Effector memory CD8-positive, alpha-beta T cell (primary cell): ENCODE data around the gene SCLY.

ENCODE experiments used
- ATAC-seq: fragments of 150-1000 bp; cut with Tn5 transposase; replicated peaks from 2 replicates; pipeline ENCODE4 v1.10.0; 2021; ENCODE audit warnings: mild to moderate bottlenecking, moderate library complexity
- DNase-seq, 3 experiments: peaks; one replicate each; pipeline ENCODE4 v3.0.0; 2021
- H3K27ac Mint-ChIP-seq, 2 donors: one replicate each; pipeline ENCODE4 v1.8.0; 2022; ENCODE audit warnings: mild to moderate bottlenecking in 2 of 2, mixed read lengths in 2 of 2, moderate library complexity in 2 of 2
- H3K27me3 Mint-ChIP-seq, 2 donors: one replicate each; pipeline ENCODE4 v1.8.0; 2022; ENCODE audit warnings: mixed read lengths in 2 of 2
- H3K36me3 Mint-ChIP-seq: one replicate; pipeline ENCODE4 v1.8.0; 2022; ENCODE audit warnings: mild to moderate bottlenecking, moderate library complexity, mixed read lengths; ENCODE audit not compliant: insufficient read depth
- H3K4me1 Mint-ChIP-seq, 2 donors: one replicate each; pipeline ENCODE4 v1.8.0; 2022; ENCODE audit warnings: low read depth in 2 of 2, mixed read lengths in 2 of 2
- H3K4me3 Mint-ChIP-seq, 2 donors: one replicate each; pipeline ENCODE4 v1.8.0; 2022; ENCODE audit warnings: mild to moderate bottlenecking in 2 of 2, mixed read lengths in 2 of 2, moderate library complexity in 2 of 2
- H3K9me3 Mint-ChIP-seq, 2 donors: one replicate each; pipeline ENCODE4 v1.8.0; 2022; ENCODE audit warnings: mixed read lengths in 2 of 2
- total RNA-seq, 9 experiments: gene quantifications; one replicate each; lab custom pipeline; 2026; lab: John Stamatoyannopoulos, UW

The SCLY gene
- total RNA-seq = 1.3 to 15.9 (median 5.9) reads per million in 9 experiments

DNA sequence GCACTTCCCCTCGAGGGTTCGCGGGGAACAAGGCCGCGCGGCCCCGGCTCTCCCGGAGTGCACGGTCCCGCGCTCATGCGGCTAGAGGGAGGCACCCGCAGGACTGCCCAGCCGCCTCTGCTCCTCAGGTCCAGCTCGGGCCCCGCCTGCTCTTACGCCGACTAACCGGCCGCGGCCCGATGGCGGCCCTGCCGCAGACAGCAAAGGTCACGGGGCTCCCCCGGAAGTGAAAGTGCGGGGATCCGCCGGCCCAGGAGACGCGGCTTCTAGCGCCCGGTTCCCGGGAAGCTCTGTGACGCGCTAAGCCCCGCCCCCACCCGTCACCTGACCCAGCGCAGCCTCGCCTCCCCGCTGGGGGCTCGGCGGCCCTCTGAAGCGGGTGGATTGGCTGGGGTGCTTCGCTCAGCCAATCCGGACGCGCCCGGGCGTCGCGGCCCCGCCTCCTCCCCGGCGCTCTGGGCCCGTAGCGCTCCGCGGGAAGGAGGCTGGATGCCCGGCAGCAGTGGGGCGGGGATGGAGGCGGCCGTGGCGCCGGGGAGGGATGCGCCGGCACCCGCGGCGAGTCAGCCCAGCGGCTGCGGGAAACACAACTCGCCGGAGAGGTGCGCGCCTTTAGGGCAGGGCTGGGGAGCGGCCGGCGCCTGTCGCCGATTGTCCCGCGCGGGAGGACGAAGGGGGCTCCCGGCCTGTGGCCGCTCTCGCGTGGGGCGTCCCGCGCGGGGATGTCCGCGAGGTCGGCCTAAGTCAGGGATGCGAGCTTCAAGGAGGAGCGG lies at the start of gene SCLY:
Gene SCLY (plus strand): TSS at position 460 of the 773 bp plus-strand sequence. CDS start 54 bp downstream, at position 514.
- peak within 1 kb of the TSS; percentile 93 to 96 for H3K27ac Mint-ChIP-seq

DNA sequence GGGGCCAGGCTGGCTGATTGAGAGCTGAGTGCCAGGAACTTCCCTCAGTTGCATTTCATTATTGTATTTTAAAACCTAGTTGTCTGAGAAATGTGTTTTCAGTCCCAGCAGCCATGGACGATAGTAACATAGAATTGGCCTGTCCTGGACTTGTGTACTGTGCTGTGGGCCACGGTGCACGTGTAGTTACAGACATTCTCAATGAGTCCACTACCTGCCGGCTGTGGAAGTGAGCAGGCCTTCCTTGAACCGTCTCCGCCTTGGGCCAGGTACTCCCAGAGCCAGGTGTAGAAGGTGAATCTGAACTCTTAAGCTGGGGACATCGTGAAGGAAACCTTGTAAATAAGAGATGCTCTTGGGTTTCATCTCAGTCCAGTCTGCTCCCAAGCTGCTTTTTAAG lies 47.0 kb upstream of the SCLY start:
- H3K36me3 Mint-ChIP-seq = peaks cover 17% of the 10 kb centered on the region
- no peak overlapping the region for H3K4me3 Mint-ChIP-seq
- no peaks in the 10 kb centered on the region for H3K27me3 Mint-ChIP-seq
- ATAC-seq = no peak
- no peaks in the 10 kb centered on the region for H3K9me3 Mint-ChIP-seq
- DNase-seq = no peak
- peaks cover 19 to 21% of the 10 kb centered on the region in 2 donors for H3K4me1 Mint-ChIP-seq
- peak overlapping the region in 1 of 2 donors; percentile 77 for H3K27ac Mint-ChIP-seq

More for the DNA sequence above, at the start of gene SCLY:
- peaks cover 22 to 27% of the 10 kb centered on the region in 2 donors for H3K4me1 Mint-ChIP-seq
- peaks cover 11 to 19% of the 10 kb centered on the region in 2 donors for H3K27me3 Mint-ChIP-seq
- no peaks in the 10 kb centered on the region for H3K9me3 Mint-ChIP-seq
- peak; percentile 86 to 91 (median 87) for DNase-seq
- peak; percentile 95 for ATAC-seq
- peaks cover under 1% of the 10 kb centered on the region for H3K36me3 Mint-ChIP-seq
- peak within 1 kb of the TSS; percentile 81 to 95 for H3K4me3 Mint-ChIP-seq

GRCh38 chr2:238015705-238016104 lies 45.1 kb upstream of the SCLY start:
- Mint-ChIP-seq H3K36me3 (peaks cover 24% of the 10 kb centered on the region), H3K9me3 (no peaks in the 10 kb centered on the region), H3K4me1 (peaks cover 9 to 17% of the 10 kb centered on the region in 2 donors), H3K27ac (peak overlapping the region in 1 of 2 donors; percentile 41), H3K27me3 (no peaks in the 10 kb centered on the region), H3K4me3 (no peak overlapping the region)
- DNase-seq = no peak
- no peak for ATAC-seq

DNA sequence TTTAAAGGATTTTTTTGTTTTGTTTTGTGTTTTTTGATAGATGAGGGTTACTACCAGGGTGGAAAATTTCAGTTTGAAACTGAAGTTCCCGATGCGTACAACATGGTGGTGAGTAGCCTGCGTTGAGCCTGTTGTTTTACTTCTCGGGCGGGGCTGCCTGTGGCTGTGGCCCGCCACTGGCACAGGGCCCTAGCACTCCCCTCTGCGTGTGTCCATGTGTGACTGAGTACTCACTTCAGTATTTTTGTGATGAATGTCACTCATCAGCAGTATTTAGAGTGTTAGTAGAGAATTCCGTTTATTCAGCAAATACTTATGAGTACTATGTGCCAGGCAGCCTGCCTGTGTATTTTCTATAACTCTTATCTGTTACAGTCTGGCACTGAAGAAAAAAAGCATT lies 44.3 kb upstream of the SCLY start:
- peaks cover 24% of the 10 kb centered on the region for H3K36me3 Mint-ChIP-seq

DNA sequence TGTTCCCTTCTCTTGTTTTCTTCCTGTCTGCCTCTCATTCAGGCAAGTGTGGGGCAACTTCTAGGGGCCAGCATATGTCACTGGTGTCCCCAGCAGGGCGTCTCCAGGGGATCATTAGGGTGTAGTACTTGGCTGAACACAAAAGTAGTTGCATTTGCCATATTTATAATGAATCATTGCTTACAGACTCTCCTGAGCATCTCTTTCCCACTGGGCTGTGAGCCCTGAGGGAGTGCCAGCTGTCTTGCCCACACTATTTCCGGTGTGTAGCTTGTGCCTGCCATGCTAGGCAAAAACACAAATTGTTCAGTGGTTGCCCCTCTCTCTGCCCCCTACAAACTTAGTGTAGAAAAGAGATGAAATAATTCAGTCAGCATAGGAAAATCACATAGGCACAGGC lies 40.8 kb upstream of the SCLY start:
- no peak overlapping the region for H3K27ac Mint-ChIP-seq
- peaks cover 1 to 13% of the 10 kb centered on the region in 2 donors for H3K4me1 Mint-ChIP-seq
- no peak for DNase-seq

More for the DNA sequence above, 44.3 kb upstream of the SCLY start:
- peaks cover 4 to 9% of the 10 kb centered on the region in 2 donors for H3K4me1 Mint-ChIP-seq
- ATAC-seq (no peak), DNase-seq (no peak)
- no peaks in the 10 kb centered on the region for H3K27me3 Mint-ChIP-seq
- H3K9me3 Mint-ChIP-seq = no peaks in the 10 kb centered on the region
- no peak overlapping the region for H3K4me3 Mint-ChIP-seq
- H3K27ac Mint-ChIP-seq = no peak overlapping the region

GRCh38 chr2:238020816-238021215 lies 40.0 kb upstream of the SCLY start:
- Mint-ChIP-seq H3K27me3 (no peaks in the 10 kb centered on the region), H3K36me3 (peaks cover 20% of the 10 kb centered on the region), H3K4me3 (no peak overlapping the region), H3K4me1 (peaks cover 1 to 13% of the 10 kb centered on the region in 2 donors), H3K9me3 (no peaks in the 10 kb centered on the region), H3K27ac (no peak overlapping the region)
- ATAC-seq (no peak), DNase-seq (no peak)

More for the DNA sequence above, 40.8 kb upstream of the SCLY start:
- ATAC-seq = no peak
- Mint-ChIP-seq H3K9me3 (no peaks in the 10 kb centered on the region), H3K36me3 (peaks cover 20% of the 10 kb centered on the region), H3K27me3 (no peaks in the 10 kb centered on the region), H3K4me3 (no peak overlapping the region)

DNA sequence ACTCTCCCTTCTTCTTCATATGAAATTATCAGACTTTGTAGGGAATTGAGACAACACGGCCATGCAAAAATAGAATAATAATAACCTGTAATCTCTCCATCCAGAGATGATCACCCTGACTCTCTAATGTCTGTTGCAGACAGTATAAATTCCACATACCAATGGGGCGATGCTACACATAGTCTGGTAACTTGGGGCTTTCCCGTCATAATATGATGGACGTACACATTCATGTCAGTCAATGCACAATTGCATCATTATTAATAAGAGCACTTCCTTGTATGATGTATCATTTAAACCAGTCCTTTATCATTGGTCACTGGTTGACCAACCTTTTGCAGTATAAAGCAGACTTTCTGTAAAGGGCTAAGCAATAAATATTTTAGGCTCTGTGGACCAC lies 39.5 kb upstream of the SCLY start:
- Mint-ChIP-seq H3K36me3 (peaks cover 20% of the 10 kb centered on the region), H3K9me3 (no peaks in the 10 kb centered on the region), H3K4me1 (peaks cover 1 to 13% of the 10 kb centered on the region in 2 donors), H3K27me3 (no peaks in the 10 kb centered on the region), H3K4me3 (no peak overlapping the region), H3K27ac (peak overlapping the region in 1 of 2 donors; percentile 41)
- no peak for ATAC-seq
- DNase-seq = no peak

GRCh38 chr2:238022594-238023157 lies 38.1 kb upstream of the SCLY start:
- ATAC-seq = no peak
- Mint-ChIP-seq H3K4me1 (peaks cover 4 to 13% of the 10 kb centered on the region in 2 donors), H3K27me3 (no peaks in the 10 kb centered on the region), H3K4me3 (no peak overlapping the region), H3K9me3 (no peaks in the 10 kb centered on the region), H3K27ac (peak overlapping the region in 1 of 2 donors; percentile 41), H3K36me3 (peaks cover 20% of the 10 kb centered on the region)
- DNase-seq = no peak

DNA sequence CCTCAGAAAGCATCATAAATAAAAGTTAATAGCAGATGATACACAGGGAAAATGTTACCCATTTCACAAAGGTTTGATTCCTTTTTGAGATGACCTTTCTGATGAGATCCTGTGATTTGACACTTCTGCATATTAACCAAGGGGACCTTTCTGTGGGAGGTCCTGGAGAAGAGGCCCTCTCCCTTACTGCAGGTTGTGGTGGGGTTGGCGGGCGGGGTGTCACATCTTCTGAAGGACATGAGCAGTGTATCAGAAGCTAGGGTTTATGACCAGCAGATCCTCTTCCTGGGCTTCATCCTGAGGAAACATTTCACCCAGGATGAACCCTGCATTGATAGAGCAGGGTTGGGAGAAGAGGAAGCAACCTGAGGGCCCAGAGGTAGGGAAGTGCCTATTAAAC lies 37.2 kb upstream of the SCLY start:
- Mint-ChIP-seq H3K4me3 (no peak overlapping the region), H3K27ac (no peak overlapping the region), H3K4me1 (peaks cover 4 to 13% of the 10 kb centered on the region in 2 donors), H3K36me3 (peaks cover 15% of the 10 kb centered on the region), H3K27me3 (no peaks in the 10 kb centered on the region), H3K9me3 (no peaks in the 10 kb centered on the region)
- DNase-seq (no peak), ATAC-seq (no peak)

DNA sequence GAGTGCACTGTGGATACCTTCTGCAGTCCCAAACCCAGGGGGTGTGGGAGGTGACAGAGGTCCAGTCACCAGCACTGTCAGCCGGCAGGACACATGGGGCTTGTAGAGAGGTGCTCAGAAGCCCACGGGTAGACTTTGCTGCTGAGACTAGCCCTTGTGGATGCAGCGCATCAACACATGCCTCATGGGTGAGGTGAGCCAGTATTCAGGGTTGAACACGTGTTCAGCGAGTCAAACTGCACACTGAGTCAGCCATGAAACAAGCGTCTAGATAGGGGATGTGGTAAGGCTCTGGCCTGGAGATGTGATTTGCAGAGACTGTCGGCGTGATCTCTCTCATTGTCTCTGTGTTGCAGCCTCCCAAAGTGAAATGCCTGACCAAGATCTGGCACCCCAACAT lies 35.8 kb upstream of the SCLY start:
- no peaks in the 10 kb centered on the region for H3K9me3 Mint-ChIP-seq
- no peak overlapping the region for H3K4me3 Mint-ChIP-seq
- peaks cover 3 to 9% of the 10 kb centered on the region in 2 donors for H3K4me1 Mint-ChIP-seq
- H3K27ac Mint-ChIP-seq = peak overlapping the region; percentile 55 to 65
- no peaks in the 10 kb centered on the region for H3K27me3 Mint-ChIP-seq
- peaks cover 10% of the 10 kb centered on the region for H3K36me3 Mint-ChIP-seq
- DNase-seq (no peak), ATAC-seq (peak; percentile 62)

DNA sequence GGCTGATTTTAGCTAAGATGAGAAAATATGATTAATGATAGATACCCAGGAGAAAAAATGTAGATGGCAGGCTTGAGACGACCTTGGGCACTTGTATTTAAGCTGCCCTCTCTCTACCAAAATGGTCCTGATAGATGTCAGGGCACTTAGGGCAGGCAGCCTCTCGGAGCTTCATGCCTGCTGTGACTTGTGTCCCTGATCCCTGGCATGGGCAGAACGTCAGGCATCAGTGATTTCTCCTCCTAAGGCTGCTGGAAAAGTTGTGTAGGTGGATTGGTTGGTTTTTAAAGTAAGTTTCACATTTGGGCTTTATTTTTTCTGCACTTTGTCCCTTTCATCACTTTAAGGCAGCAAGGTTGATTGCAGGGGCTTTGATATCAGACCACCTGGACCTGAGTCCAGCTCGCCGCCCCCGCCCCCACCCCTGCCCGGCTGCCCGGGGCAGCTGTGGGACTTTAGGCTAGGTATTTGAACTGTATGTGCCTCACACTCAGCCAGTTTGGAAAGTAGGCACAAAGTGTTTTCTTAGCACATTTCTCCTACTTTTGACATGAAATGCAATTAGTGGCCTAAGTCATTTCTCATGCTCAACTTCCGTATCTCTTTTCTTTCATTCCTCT lies 35.0 kb upstream of the SCLY start:
- Mint-ChIP-seq H3K4me1 (peaks cover 3 to 12% of the 10 kb centered on the region in 2 donors), H3K4me3 (no peak overlapping the region), H3K9me3 (no peaks in the 10 kb centered on the region), H3K27ac (peak overlapping the region in 1 of 2 donors; percentile 33), H3K36me3 (peaks cover 19% of the 10 kb centered on the region), H3K27me3 (no peaks in the 10 kb centered on the region)
- DNase-seq = no peak
- ATAC-seq = no peak

DNA sequence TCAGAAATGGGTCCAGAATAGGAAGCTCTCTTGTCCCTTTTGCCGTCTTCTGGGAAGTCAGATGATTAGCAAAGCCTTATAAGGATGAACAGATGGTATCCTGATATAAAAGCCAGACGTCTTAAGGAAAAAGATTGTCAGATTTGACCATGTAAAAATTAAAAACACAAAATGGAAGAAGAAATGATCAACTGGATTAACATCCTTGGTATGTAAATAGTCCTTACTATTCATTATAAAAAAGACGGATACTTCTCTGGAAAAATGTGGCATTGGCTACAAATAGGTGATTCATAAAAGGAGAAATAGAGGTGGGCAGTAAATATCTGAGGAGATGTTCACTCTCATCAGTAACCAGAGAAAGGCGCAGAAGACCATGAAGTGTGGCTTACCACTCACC lies 33.7 kb upstream of the SCLY start:
- Mint-ChIP-seq H3K36me3 (peaks cover 19% of the 10 kb centered on the region), H3K27ac (no peak overlapping the region), H3K4me1 (peaks cover 3 to 11% of the 10 kb centered on the region in 2 donors), H3K4me3 (no peak overlapping the region), H3K27me3 (no peaks in the 10 kb centered on the region), H3K9me3 (no peaks in the 10 kb centered on the region)
- DNase-seq = no peak
- no peak for ATAC-seq

- Mint-ChIP-seq H3K9me3 (no peaks in the 10 kb centered on the region), H3K4me3 (no peak overlapping the region)
- DNase-seq = no peak
Measured at GRCh38 chr2:238027591-238028415, 33.0 kb upstream of the SCLY start.

More at GRCh38 chr2:238027591-238028415, 33.0 kb upstream of the SCLY start:
- Mint-ChIP-seq H3K27ac (peak overlapping the region in 1 of 2 donors; percentile 26), H3K4me1 (peaks cover 3 to 4% of the 10 kb centered on the region in 2 donors), H3K36me3 (peaks cover 17% of the 10 kb centered on the region), H3K27me3 (no peaks in the 10 kb centered on the region)
- ATAC-seq = no peak
